HEK293 (cell line): ENCODE measurements around the gene NDUFB10.

Experiments
- BCL11A ChIP-seq: fragments of 450-650 bp; formaldehyde crosslinking; IDR thresholded peaks from 2 replicates; pipeline ENCODE4 v1.5.1; 2016; ENCODE audit warnings: low read depth, missing biosample characterization, missing genetic modification characterization
- EGR2 ChIP-seq: fragments of 450-650 bp; formaldehyde crosslinking; IDR thresholded peaks from 2 replicates; pipeline ENCODE4 v1.5.1; 2016; ENCODE audit warnings: low read depth, missing biosample characterization, missing genetic modification characterization
- GFI1B ChIP-seq: fragments of 450-650 bp; formaldehyde crosslinking; IDR thresholded peaks from 2 replicates; pipeline ENCODE4 v1.5.1; 2016; ENCODE audit warnings: missing biosample characterization, missing genetic modification characterization
- KLF9 ChIP-seq: fragments of 450-650 bp; formaldehyde crosslinking; IDR thresholded peaks from 2 replicates; pipeline ENCODE4 v1.5.1; 2016; ENCODE audit warnings: missing biosample characterization, missing genetic modification characterization, low read depth
- SP2 ChIP-seq: fragments of 450-650 bp; formaldehyde crosslinking; IDR thresholded peaks from 2 replicates; pipeline ENCODE4 v1.5.1; 2016; ENCODE audit warnings: missing biosample characterization, missing genetic modification characterization
- ZNF112 ChIP-seq: fragments of 450-650 bp; formaldehyde crosslinking; IDR thresholded peaks from 2 replicates; pipeline ENCODE4 v1.5.0; 2017; ENCODE audit warnings: missing biosample characterization, missing genetic modification characterization
- ZNF202 ChIP-seq: fragments of 450-650 bp; formaldehyde crosslinking; IDR thresholded peaks from 2 replicates; pipeline ENCODE4 v1.5.1; 2016; ENCODE audit warnings: missing biosample characterization, missing genetic modification characterization, borderline replicate concordance
- ZNF23 ChIP-seq: fragments of 450-650 bp; formaldehyde crosslinking; IDR thresholded peaks from 2 replicates; pipeline ENCODE4 v1.5.1; 2016; ENCODE audit warnings: missing biosample characterization, missing genetic modification characterization, borderline replicate concordance
- ZNF350 ChIP-seq: fragments of 450-650 bp; formaldehyde crosslinking; IDR thresholded peaks from 2 replicates; pipeline ENCODE4 v1.5.0; 2017; ENCODE audit warnings: missing biosample characterization, mild to moderate bottlenecking, missing genetic modification characterization
- ZNF433 ChIP-seq: fragments of 450-650 bp; formaldehyde crosslinking; IDR thresholded peaks from 2 replicates; pipeline ENCODE4 v1.5.1; 2016; ENCODE audit warnings: missing biosample characterization, missing genetic modification characterization, low read depth
- ZNF596 ChIP-seq: fragments of 450-650 bp; IDR thresholded peaks from 2 replicates; pipeline ENCODE4 v1.5.0; 2018; ENCODE audit warnings: missing biosample characterization, mild to moderate bottlenecking, missing genetic modification characterization, moderate library complexity
- ZNF621 ChIP-seq: fragments of 450-650 bp; formaldehyde crosslinking; IDR thresholded peaks from 2 replicates; pipeline ENCODE4 v1.5.1; 2017; ENCODE audit warnings: missing biosample characterization, missing genetic modification characterization
- ZNF837 ChIP-seq: fragments of 450-650 bp; formaldehyde crosslinking; IDR thresholded peaks from 2 replicates; pipeline ENCODE4 v1.5.1; 2016; ENCODE audit warnings: missing biosample characterization, missing genetic modification characterization
- TF ChIP-seq, protein P1 (sequence below): fragments of 450-650 bp; formaldehyde crosslinking; IDR thresholded peaks from 2 replicates; pipeline ENCODE4 v1.5.1; 2017; ENCODE audit warnings: missing biosample characterization, missing genetic modification characterization
- TF ChIP-seq, protein P2 (sequence below): fragments of 450-650 bp; formaldehyde crosslinking; IDR thresholded peaks from 2 replicates; pipeline ENCODE4 v1.5.1; 2017; ENCODE audit warnings: missing biosample characterization, missing genetic modification characterization
- TF ChIP-seq, protein P3 (sequence below): fragments of 450-650 bp; formaldehyde crosslinking; conservative IDR thresholded peaks from 2 replicates; pipeline ENCODE4 v1.5.1; 2016; ENCODE audit warnings: low read depth, missing biosample characterization, missing genetic modification characterization
- TF ChIP-seq, protein P4 (sequence below): fragments of 450-650 bp; formaldehyde crosslinking; IDR thresholded peaks from 2 replicates; pipeline ENCODE4 v1.5.1; 2016; ENCODE audit warnings: missing biosample characterization, missing genetic modification characterization
- TF ChIP-seq, protein P5 (sequence below): fragments of 450-650 bp; formaldehyde crosslinking; IDR thresholded peaks from 2 replicates; pipeline ENCODE4 v1.5.1; 2016; ENCODE audit warnings: missing biosample characterization, missing genetic modification characterization, borderline replicate concordance
- TF ChIP-seq, protein P6 (sequence below): fragments of 450-650 bp; formaldehyde crosslinking; IDR thresholded peaks from 2 replicates; pipeline ENCODE4 v1.5.1; 2016; ENCODE audit warnings: missing biosample characterization, missing genetic modification characterization
- TF ChIP-seq, protein P7 (sequence below): fragments of 450-650 bp; formaldehyde crosslinking; IDR thresholded peaks from 2 replicates; pipeline ENCODE4 v1.5.1; 2016; ENCODE audit warnings: missing biosample characterization, missing genetic modification characterization
- TF ChIP-seq, protein P8 (sequence below): fragments of 450-650 bp; formaldehyde crosslinking; IDR thresholded peaks from 2 replicates; pipeline ENCODE4 v1.5.1; 2016; ENCODE audit warnings: missing biosample characterization, missing genetic modification characterization

Gene NDUFB10

DNA sequence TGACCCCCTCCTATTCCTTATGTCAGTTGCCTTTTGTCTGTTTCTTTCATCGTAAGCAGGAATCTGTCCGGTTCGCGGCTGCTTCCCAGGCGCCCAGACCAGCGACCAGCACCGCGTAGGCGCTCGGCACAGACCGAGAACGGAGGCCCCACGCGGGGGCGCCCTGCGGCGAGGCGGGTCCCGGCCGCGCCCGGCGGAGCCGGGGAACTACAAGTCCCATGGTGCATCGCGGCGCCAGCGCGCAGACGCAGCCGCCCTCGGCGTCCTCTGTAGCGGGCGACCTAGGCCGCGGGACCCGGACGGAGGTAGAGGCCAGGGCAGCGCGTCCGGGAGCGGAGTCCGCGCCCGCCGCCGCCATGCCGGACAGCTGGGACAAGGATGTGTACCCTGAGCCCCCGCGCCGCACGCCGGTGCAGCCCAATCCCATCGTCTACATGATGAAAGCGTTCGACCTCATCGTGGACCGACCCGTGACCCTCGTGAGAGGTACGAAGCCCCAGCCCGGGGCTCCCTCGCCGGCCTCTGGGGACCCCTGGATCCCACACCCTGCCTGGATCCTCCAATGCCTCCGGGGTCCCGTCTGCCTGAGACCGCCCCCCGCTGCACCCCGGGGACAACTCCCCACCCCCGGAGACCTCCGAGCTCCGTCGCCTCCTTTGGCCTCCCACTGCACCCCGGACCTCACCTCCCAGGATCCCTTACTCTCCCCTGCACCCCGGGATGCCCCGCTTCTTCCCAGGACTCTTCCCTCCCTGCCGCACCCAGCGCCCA is at the start of gene NDUFB10 (continued):
- TF ChIP-seq, protein P1, sequence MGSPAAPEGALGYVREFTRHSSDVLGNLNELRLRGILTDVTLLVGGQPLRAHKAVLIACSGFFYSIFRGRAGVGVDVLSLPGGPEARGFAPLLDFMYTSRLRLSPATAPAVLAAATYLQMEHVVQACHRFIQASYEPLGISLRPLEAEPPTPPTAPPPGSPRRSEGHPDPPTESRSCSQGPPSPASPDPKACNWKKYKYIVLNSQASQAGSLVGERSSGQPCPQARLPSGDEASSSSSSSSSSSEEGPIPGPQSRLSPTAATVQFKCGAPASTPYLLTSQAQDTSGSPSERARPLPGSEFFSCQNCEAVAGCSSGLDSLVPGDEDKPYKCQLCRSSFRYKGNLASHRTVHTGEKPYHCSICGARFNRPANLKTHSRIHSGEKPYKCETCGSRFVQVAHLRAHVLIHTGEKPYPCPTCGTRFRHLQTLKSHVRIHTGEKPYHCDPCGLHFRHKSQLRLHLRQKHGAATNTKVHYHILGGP (tag by site-specific recombination), result no peak
- TF ChIP-seq, protein P2, sequence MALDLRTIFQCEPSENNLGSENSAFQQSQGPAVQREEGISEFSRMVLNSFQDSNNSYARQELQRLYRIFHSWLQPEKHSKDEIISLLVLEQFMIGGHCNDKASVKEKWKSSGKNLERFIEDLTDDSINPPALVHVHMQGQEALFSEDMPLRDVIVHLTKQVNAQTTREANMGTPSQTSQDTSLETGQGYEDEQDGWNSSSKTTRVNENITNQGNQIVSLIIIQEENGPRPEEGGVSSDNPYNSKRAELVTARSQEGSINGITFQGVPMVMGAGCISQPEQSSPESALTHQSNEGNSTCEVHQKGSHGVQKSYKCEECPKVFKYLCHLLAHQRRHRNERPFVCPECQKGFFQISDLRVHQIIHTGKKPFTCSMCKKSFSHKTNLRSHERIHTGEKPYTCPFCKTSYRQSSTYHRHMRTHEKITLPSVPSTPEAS (tag by site-specific recombination), result no peak
- TF ChIP-seq SP2 (tag by site-specific recombination), result no peak; the same call in 1 of the 2 replicates
- TF ChIP-seq, protein P3, sequence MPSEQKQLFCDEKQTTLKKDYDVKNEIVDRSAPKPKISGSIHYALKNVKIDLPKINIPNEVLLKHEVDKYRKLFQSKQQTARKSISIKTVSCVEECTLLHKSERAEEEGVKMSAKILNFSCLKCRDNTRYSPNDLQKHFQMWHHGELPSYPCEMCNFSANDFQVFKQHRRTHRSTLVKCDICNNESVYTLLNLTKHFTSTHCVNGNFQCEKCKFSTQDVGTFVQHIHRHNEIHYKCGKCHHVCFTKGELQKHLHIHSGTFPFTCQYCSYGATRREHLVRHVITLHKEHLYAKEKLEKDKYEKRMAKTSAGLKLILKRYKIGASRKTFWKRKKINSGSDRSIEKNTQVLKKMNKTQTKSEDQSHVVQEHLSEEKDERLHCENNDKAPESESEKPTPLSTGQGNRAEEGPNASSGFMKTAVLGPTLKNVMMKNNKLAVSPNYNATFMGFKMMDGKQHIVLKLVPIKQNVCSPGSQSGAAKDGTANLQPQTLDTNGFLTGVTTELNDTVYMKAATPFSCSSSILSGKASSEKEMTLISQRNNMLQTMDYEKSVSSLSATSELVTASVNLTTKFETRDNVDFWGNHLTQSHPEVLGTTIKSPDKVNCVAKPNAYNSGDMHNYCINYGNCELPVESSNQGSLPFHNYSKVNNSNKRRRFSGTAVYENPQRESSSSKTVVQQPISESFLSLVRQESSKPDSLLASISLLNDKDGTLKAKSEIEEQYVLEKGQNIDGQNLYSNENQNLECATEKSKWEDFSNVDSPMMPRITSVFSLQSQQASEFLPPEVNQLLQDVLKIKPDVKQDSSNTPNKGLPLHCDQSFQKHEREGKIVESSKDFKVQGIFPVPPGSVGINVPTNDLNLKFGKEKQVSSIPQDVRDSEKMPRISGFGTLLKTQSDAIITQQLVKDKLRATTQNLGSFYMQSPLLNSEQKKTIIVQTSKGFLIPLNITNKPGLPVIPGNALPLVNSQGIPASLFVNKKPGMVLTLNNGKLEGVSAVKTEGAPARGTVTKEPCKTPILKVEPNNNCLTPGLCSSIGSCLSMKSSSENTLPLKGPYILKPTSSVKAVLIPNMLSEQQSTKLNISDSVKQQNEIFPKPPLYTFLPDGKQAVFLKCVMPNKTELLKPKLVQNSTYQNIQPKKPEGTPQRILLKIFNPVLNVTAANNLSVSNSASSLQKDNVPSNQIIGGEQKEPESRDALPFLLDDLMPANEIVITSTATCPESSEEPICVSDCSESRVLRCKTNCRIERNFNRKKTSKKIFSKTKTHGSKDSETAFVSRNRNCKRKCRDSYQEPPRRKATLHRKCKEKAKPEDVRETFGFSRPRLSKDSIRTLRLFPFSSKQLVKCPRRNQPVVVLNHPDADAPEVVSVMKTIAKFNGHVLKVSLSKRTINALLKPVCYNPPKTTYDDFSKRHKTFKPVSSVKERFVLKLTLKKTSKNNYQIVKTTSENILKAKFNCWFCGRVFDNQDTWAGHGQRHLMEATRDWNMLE (tag by site-specific recombination), result no peak
- TF ChIP-seq, protein P4, sequence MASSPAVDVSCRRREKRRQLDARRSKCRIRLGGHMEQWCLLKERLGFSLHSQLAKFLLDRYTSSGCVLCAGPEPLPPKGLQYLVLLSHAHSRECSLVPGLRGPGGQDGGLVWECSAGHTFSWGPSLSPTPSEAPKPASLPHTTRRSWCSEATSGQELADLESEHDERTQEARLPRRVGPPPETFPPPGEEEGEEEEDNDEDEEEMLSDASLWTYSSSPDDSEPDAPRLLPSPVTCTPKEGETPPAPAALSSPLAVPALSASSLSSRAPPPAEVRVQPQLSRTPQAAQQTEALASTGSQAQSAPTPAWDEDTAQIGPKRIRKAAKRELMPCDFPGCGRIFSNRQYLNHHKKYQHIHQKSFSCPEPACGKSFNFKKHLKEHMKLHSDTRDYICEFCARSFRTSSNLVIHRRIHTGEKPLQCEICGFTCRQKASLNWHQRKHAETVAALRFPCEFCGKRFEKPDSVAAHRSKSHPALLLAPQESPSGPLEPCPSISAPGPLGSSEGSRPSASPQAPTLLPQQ, result peak; percentile 73; the same call in 1 of the 2 replicates
- no peak for TF ChIP-seq ZNF621 (tag by site-specific recombination)
- TF ChIP-seq, protein P5, sequence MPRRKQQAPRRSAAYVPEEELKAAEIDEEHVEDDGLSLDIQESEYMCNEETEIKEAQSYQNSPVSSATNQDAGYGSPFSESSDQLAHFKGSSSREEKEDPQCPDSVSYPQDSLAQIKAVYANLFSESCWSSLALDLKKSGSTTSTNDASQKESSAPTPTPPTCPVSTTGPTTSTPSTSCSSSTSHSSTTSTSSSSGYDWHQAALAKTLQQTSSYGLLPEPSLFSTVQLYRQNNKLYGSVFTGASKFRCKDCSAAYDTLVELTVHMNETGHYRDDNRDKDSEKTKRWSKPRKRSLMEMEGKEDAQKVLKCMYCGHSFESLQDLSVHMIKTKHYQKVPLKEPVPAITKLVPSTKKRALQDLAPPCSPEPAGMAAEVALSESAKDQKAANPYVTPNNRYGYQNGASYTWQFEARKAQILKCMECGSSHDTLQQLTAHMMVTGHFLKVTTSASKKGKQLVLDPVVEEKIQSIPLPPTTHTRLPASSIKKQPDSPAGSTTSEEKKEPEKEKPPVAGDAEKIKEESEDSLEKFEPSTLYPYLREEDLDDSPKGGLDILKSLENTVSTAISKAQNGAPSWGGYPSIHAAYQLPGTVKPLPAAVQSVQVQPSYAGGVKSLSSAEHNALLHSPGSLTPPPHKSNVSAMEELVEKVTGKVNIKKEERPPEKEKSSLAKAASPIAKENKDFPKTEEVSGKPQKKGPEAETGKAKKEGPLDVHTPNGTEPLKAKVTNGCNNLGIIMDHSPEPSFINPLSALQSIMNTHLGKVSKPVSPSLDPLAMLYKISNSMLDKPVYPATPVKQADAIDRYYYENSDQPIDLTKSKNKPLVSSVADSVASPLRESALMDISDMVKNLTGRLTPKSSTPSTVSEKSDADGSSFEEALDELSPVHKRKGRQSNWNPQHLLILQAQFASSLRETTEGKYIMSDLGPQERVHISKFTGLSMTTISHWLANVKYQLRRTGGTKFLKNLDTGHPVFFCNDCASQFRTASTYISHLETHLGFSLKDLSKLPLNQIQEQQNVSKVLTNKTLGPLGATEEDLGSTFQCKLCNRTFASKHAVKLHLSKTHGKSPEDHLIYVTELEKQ (tag by site-specific recombination), result no peak
- no peak for TF ChIP-seq ZNF202 (tag by site-specific recombination)
- TF ChIP-seq BCL11A (tag by site-specific recombination), result peak; percentile 45; the same call in 1 of the 2 replicates
- TF ChIP-seq KLF9 (tag by site-specific recombination), result no peak; the same call in 1 of the 2 replicates
- no peak for TF ChIP-seq ZNF837 (tag by site-specific recombination)
- no peak for TF ChIP-seq ZNF596
- TF ChIP-seq ZNF23 (tag by site-specific recombination), result no peak
- no peak for TF ChIP-seq ZNF112 (tag by site-specific recombination)
- TF ChIP-seq ZNF350 (tag by site-specific recombination), result no peak
- TF ChIP-seq GFI1B, result no peak
- peak; percentile 55; the same call in 1 of the 2 replicates for TF ChIP-seq EGR2 (tag by site-specific recombination)
- TF ChIP-seq, protein P6, sequence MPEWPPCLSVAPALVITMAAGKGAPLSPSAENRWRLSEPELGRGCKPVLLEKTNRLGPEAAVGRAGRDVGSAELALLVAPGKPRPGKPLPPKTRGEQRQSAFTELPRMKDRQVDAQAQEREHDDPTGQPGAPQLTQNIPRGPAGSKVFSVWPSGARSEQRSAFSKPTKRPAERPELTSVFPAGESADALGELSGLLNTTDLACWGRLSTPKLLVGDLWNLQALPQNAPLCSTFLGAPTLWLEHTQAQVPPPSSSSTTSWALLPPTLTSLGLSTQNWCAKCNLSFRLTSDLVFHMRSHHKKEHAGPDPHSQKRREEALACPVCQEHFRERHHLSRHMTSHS (tag by site-specific recombination), result no peak
- TF ChIP-seq, protein P7, sequence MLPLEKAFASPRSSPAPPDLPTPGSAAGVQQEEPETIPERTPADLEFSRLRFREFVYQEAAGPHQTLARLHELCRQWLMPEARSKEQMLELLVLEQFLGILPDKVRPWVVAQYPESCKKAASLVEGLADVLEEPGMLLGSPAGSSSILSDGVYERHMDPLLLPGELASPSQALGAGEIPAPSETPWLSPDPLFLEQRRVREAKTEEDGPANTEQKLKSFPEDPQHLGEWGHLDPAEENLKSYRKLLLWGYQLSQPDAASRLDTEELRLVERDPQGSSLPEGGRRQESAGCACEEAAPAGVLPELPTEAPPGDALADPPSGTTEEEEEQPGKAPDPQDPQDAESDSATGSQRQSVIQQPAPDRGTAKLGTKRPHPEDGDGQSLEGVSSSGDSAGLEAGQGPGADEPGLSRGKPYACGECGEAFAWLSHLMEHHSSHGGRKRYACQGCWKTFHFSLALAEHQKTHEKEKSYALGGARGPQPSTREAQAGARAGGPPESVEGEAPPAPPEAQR (tag by site-specific recombination), result no peak
- TF ChIP-seq, protein P8, sequence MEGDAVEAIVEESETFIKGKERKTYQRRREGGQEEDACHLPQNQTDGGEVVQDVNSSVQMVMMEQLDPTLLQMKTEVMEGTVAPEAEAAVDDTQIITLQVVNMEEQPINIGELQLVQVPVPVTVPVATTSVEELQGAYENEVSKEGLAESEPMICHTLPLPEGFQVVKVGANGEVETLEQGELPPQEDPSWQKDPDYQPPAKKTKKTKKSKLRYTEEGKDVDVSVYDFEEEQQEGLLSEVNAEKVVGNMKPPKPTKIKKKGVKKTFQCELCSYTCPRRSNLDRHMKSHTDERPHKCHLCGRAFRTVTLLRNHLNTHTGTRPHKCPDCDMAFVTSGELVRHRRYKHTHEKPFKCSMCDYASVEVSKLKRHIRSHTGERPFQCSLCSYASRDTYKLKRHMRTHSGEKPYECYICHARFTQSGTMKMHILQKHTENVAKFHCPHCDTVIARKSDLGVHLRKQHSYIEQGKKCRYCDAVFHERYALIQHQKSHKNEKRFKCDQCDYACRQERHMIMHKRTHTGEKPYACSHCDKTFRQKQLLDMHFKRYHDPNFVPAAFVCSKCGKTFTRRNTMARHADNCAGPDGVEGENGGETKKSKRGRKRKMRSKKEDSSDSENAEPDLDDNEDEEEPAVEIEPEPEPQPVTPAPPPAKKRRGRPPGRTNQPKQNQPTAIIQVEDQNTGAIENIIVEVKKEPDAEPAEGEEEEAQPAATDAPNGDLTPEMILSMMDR (tag by site-specific recombination), result peak; percentile 80
- no peak for TF ChIP-seq ZNF433
